GM19351 (cell line): Measurements from ENCODE around the gene SF1.

Experiments used
- ATAC-seq: cut with Tn5 transposase; IDR thresholded peaks from one replicate; pipeline ENCODE4 v1.9.1; 2021; ENCODE audit warnings: mild to moderate bottlenecking, moderate library complexity; ENCODE audit not compliant: unreplicated experiment

Gene SF1

GRCh38 chr11:64762674-64763525 lies 15.4 kb downstream of the SF1 start:
- ATAC-seq, result no peak

GRCh38 chr11:64762277-64762673 lies 16.1 kb downstream of the SF1 start:
- no peak for ATAC-seq

- ATAC-seq, result no peak
These were observed 17.5 kb downstream of the SF1 start for GRCh38 chr11:64760759-64761420.

GRCh38 chr11:64759722-64760719 lies 18.3 kb downstream of the SF1 start, which contains the start of gene PYGM:
PYGM (minus strand) TSS chr11:64759974; CDS start chr11:64759898, 76 bp downstream.
- ATAC-seq, result no peak

GRCh38 chr11:64759131-64759721 lies 19.1 kb downstream of the SF1 start:
- no peak for ATAC-seq

GRCh38 chr11:64758330-64759079 lies 19.8 kb downstream of the SF1 start:
- ATAC-seq, result no peak

- ATAC-seq, result no peak
These were observed 20.6 kb downstream of the SF1 start for GRCh38 chr11:64757549-64758329.

- no peak for ATAC-seq
These were observed 22.5 kb downstream of the SF1 start for GRCh38 chr11:64755681-64756361.

GRCh38 chr11:64754919-64755662 lies 23.3 kb downstream of the SF1 start:
- no peak for ATAC-seq

- ATAC-seq, result no peak
These were observed 24.0 kb downstream of the SF1 start for GRCh38 chr11:64754124-64754918.

- ATAC-seq, result no peak
These were observed 24.8 kb downstream of the SF1 start for GRCh38 chr11:64753380-64754123.

GRCh38 chr11:64753019-64753379 lies 25.3 kb downstream of the SF1 start:
- ATAC-seq, result no peak

- ATAC-seq, result no peak
These were observed 26.0 kb downstream of the SF1 start for GRCh38 chr11:64752175-64752970.

GRCh38 chr11:64751580-64751979 lies 26.8 kb downstream of the SF1 start:
- no peak for ATAC-seq

- no peak for ATAC-seq
These were observed 27.2 kb downstream of the SF1 start for GRCh38 chr11:64751136-64751535.
